GM21515 (cell line): Measurements from ENCODE around the gene KRTAP3-3.
"Not testable (repeated sequence)": the region's sequence is repeated elsewhere in the genome, so short reads cannot be mapped to it uniquely, and the experiment has no call there.

Experiments
- ATAC-seq: cut with Tn5 transposase; IDR thresholded peaks from one replicate; pipeline ENCODE4 v1.9.1; 2021; ENCODE audit not compliant: unreplicated experiment

KRTAP3-3 gene

GRCh38 chr17:41008811-41009210, 14.8 kb upstream of the KRTAP3-3 start, which contains the start of gene KRTAP3-1:
Gene KRTAP3-1, minus strand, starts transcription at chr17:41009128. Its CDS starts 54 bp downstream, at chr17:41009074.
- ATAC-seq = no peak

GRCh38 chr17:41004397-41004796, 10.4 kb upstream of the KRTAP3-3 start:
- ATAC-seq = no peak

GRCh38 chr17:41003926-41004325, 10.0 kb upstream of the KRTAP3-3 start:
- no peak for ATAC-seq

GRCh38 chr17:41002814-41003213, 8.8 kb upstream of the KRTAP3-3 start:
- no peak for ATAC-seq

DNA sequence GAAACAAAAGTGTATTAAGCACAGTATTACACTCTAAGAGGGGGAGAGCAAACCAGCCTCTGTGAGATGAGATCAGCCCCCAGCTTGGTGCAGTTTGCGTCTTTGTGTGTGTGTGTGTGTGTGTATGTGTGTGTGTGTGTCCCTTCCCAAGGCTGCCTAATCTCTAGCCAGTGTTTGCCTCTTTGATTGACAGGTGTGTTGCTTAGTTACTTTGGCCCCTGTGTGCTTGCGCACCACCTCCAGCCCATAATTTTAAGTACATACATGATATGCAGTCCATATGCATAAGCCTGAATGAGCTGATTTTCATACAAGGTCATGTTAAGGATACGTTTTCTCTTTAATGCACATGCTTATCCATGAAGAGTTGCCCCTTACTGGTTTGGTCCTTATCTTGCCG, 7.8 kb upstream of the KRTAP3-3 start:
- ATAC-seq = no peak

GRCh38 chr17:40999563-40999962, 5.6 kb upstream of the KRTAP3-3 start, which contains the start of gene KRTAP3-2:
Gene KRTAP3-2, minus strand, starts transcription at chr17:40999906. Its CDS starts 53 bp downstream, at chr17:40999853.
- ATAC-seq = not testable (repeated sequence)

DNA sequence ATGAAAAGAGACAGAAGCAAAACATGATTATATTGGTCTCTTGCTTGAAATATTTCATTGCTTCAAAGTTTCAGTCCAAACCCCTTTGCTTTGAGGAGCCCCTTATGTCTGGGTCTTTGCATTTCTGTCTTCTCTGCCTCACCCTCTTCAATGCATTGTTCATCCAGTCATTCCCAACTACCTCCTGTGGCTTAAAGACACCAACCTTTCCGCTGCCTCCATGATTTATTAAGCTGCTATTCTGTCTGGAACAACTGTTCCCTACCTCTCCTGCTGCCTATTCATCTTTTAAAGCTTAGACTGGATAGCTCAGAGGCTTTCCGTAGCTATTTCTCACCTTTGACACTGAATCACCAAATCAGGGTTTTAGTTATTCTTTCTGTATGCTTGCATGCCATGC, 3.4 kb upstream of the KRTAP3-3 start:
- ATAC-seq = no peak

DNA sequence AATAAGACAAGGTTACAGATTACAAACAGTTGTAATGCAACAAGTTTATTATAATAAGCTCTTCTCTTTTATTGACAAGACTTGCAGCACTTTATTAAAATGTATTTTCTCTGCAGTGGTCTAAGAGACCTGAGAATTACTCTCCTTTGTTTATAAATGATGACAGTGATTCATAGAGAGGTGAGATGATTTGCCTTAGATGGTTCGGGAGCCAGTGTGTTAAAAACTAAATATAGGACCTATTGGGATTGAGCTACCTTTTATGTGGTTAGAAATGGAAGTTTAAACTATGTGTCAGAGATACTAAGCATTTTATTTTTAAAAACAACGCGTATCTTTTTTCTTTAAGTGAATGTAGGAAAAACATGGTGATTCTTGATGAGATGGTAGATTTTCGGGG, 2.9 kb upstream of the KRTAP3-3 start:
- no peak for ATAC-seq

- ATAC-seq = no peak
Measured at GRCh38 chr17:40995116-40995515, 1.2 kb upstream of the KRTAP3-3 start.

GRCh38 chr17:40993084-40993483, 880 bp downstream of the KRTAP3-3 start:
- no peak for ATAC-seq

- ATAC-seq = no peak
Measured at GRCh38 chr17:40992666-40993065, 1.3 kb downstream of the KRTAP3-3 start.

DNA sequence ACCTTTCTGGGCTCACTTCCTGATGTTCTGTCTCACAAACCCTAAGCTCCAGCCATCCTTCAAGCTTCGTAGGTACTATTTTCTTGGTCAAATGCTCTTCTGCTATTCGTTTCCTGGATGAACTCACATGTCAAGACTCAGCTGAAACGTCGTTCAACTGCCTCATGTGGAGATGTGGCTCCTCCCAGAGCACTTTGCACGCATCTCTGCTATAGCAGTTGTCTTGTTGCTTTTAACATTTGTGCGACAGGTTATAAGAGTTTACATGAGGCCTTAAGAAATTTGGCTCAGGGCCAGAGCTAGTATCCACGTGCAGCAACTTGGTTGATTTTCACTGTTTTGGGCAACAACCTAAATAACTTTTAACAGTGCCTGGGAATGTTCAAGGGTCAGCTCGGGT, 7.0 kb downstream of the KRTAP3-3 start:
- no peak for ATAC-seq

GRCh38 chr17:40984226-40984625, 9.7 kb downstream of the KRTAP3-3 start, which contains the start of gene KRT40:
Gene KRT40, minus strand, starts transcription at chr17:40984326. Its CDS starts 53 bp downstream, at chr17:40984273.
- ATAC-seq = no peak

- ATAC-seq = no peak
Measured at GRCh38 chr17:40981115-40981514, 12.8 kb downstream of the KRTAP3-3 start.

GRCh38 chr17:40980596-40980995, 13.4 kb downstream of the KRTAP3-3 start:
- ATAC-seq = no peak

DNA sequence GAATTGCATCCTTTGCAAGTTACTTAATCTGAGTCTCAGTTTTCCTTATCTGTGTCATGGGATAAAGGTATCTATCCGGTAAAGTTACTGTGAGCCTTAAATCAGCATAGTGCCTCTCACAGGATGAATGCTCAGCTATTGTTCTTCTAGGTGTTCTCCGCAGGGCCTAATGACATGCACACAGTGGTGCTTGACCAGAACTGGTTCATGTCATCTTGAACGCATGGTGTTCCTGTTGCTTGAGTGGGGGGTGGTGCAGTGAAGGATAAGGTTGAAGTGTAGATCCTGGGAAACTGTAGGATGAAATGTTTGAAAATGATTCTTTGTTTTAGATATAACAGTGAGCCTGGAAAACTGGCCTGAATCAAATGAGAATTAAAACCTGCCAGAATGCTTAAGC, 13.8 kb downstream of the KRTAP3-3 start:
- ATAC-seq = no peak

DNA sequence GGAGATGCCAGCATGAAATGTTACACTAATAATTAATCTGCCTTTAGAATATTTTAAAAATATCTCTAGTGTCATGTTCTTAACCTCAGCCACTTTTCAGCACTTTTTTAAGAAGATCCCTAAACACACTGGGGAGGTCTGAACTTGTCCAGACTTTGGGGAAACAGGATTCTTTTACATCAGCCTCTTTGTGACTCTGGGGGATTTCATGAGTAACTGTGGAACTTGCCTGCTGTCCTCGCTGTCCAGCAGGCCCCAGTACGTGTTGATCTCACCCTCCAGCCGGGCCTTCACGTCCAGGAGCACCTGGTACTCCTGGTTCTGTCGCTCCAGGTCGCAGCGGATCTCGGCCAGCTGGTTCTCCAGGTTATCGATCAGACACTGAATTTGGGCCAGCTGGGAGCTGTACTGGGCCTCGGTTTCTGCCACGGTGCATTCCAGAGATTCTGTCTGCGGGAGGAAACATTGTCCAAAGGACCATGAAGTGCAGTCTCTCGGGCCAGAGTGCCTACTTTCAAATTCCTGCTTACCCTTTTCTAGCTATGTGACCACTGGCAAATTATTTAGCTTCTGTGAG, 15.3 kb downstream of the KRTAP3-3 start:
- ATAC-seq = no peak

DNA sequence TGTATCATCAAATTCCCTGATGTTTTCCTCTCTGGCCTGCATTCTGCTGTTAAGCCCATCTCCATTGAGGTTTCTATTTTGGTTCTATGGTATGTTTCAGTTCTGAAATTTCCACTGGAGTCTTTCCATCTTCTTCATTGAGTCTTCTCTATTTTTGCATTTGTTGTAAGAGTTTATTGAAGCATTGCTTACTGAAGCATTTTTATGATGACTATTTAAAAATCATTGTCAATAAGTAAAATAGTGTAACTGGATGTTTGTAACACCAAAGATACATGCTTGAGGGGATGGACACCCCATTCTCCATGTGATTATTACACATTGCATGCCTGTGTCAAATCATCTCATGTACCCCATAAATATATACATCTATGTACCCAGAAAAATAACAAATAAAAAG, 18.4 kb downstream of the KRTAP3-3 start:
- no peak for ATAC-seq

DNA sequence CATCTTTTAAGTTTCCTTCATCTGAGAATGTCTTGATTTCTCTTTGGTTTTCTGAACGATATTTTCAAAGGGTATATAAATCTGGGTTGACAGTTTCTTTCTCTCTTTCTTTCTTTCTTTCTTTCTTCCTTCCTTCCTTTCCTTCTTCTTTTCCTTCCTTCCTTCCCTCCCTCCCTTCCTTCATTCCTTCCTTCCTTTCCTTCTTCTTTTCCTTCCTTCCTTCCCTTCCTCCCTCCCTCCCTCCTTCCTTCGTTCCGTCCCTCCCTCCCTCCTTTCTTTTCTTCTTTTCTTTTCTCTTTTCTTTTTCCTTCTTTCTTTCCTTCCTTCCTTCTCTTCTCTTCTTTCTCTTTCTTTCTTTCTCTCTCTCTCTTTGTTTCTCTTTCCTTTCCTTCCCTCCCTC, 19.6 kb downstream of the KRTAP3-3 start:
- ATAC-seq = no peak

GRCh38 chr17:40967582-40967981, 26.4 kb downstream of the KRTAP3-3 start:
- no peak for ATAC-seq

- ATAC-seq = no peak
Measured at GRCh38 chr17:40966848-40967247, 27.1 kb downstream of the KRTAP3-3 start, which contains the start of gene KRT39. Gene KRT39, minus strand, starts transcription at chr17:40966948. Its CDS starts 92 bp downstream, at chr17:40966856.

DNA sequence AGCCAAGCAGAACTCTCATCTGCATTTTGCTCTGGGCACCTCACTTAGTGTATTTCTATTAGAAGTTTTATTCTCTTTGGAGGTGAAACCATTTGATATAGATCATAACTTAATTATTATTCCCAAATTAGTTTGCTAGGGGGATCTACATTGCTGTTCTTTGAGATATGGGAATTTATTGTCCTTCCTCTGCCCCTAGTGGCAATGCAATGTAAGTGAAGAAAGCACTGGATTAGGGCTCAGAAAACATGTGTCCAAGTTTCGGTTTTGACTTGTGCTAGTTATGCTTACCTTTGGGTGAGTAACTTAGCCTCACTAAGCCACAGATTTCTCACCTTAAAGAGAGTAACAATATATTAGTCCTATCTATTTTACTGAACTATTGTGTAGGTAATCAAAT, 30.1 kb downstream of the KRTAP3-3 start:
- no peak for ATAC-seq

DNA sequence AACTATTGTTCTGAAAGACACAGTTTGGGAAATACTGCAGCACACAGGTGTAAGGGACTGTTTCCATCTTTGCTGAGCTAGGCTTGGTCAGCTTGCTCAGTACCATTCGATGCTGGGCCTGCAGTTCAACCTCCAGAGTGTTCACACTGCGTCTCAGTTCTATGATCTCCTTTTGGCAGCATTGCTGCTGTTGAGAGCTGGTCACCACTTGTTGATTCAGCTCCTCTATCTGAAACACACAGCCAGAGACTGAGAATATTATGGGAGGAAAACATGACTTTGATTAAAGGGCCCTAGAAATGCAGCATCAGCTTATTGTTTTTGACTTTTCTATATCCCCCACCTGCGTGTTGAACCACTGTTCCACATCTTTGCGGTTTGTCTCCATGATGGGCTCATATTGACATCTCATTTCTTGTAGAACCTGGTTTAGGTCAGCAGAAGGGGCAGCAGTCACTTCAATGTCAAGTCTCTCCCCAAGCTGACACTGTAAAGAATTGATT, 31.9 kb downstream of the KRTAP3-3 start:
- no peak for ATAC-seq
